GM12891 (cell line): ENCODE results near the gene PLLP.
"Not testable (repeated sequence)": the region's sequence is repeated elsewhere in the genome, so short reads cannot be mapped to it uniquely, and the experiment has no call there.

ENCODE experiments used
- DNase-seq: peaks from one replicate; pipeline ENCODE4 v3.0.0; 2011; ENCODE audit warnings: low spot score; ENCODE audit not compliant: insufficient read length
- FAIRE-seq: peaks from 2 replicates; lab custom pipeline; 2011; peaks lifted over from hg19 to GRCh38; lab: Jason Lieb, UNC
- PAX5 ChIP-seq: IDR thresholded peaks from 2 replicates; pipeline ENCODE4 v1.6.1; 2011; ENCODE audit warnings: low read length, moderate library complexity, mild to moderate bottlenecking; ENCODE audit not compliant: insufficient read depth, severe bottlenecking
- POLR2A ChIP-seq: IDR thresholded peaks from 2 replicates; pipeline ENCODE4 v1.6.1; 2011; ENCODE audit warnings: low read depth, low read length, control low read depth
- POLR2AphosphoS5 ChIP-seq: IDR thresholded peaks from 2 replicates; pipeline ENCODE4 v1.6.1; 2011; ENCODE audit warnings: low read depth, low read length, control low read depth
- POU2F2 ChIP-seq: IDR thresholded peaks from 2 replicates; pipeline ENCODE4 v1.6.1; 2011; ENCODE audit warnings: low read depth, mild to moderate bottlenecking, control low read depth, low read length, moderate library complexity
- SPI1 ChIP-seq: IDR thresholded peaks from 2 replicates; pipeline ENCODE4 v1.6.1; 2011; ENCODE audit warnings: low read depth, low read length, control low read depth
- TAF1 ChIP-seq: IDR thresholded peaks from 2 replicates; pipeline ENCODE4 v1.6.1; 2011; ENCODE audit warnings: low read depth, low read length, control low read depth

The PLLP gene

GRCh38 chr16:57276596-57276995 is 7.9 kb downstream of the PLLP start:
- no peak for TF ChIP-seq PAX5
- TF ChIP-seq POLR2A: no peak
- TF ChIP-seq TAF1: no peak
- no peak for TF ChIP-seq SPI1
- no peak for TF ChIP-seq POU2F2
- no peak for TF ChIP-seq POLR2AphosphoS5
- FAIRE-seq (no peak), DNase-seq (no peak)

GRCh38 chr16:57275946-57276345 is 8.5 kb downstream of the PLLP start:
- not testable (repeated sequence) for DNase-seq, FAIRE-seq

- FAIRE-seq (no peak), DNase-seq (no peak)
- TF ChIP-seq POU2F2 (no peak), SPI1 (no peak), POLR2A (no peak), PAX5 (no peak), POLR2AphosphoS5 (no peak), TAF1 (no peak)
Observed at GRCh38 chr16:57273826-57274225, 10.6 kb downstream of the PLLP start.

GRCh38 chr16:57273359-57273758 is 11.1 kb downstream of the PLLP start:
- FAIRE-seq: no peak
- DNase-seq: no peak

GRCh38 chr16:57271867-57272495 is 12.5 kb downstream of the PLLP start:
- TF ChIP-seq SPI1 (no peak), TAF1 (no peak)
- no peak for DNase-seq
- no peak for FAIRE-seq

More at GRCh38 chr16:57273359-57273758, 11.1 kb downstream of the PLLP start:
- TF ChIP-seq SPI1: no peak
- TF ChIP-seq POLR2AphosphoS5: no peak
- no peak for TF ChIP-seq TAF1
- no peak for TF ChIP-seq POU2F2
- TF ChIP-seq POLR2A: no peak
- TF ChIP-seq PAX5: no peak

GRCh38 chr16:57271063-57271345 is 13.5 kb downstream of the PLLP start:
- no peak for TF ChIP-seq POLR2A
- no peak for DNase-seq
- FAIRE-seq: no peak

GRCh38 chr16:57270221-57271062 is 14.0 kb downstream of the PLLP start:
- no peak for TF ChIP-seq POLR2AphosphoS5
- no peak for TF ChIP-seq PAX5
- no peak for TF ChIP-seq TAF1
- no peak for TF ChIP-seq POLR2A
- no peak for TF ChIP-seq SPI1
- TF ChIP-seq POU2F2: no peak
- FAIRE-seq (no peak), DNase-seq (no peak)

- FAIRE-seq (no peak), DNase-seq (no peak)
- TF ChIP-seq POU2F2: no peak
Observed at GRCh38 chr16:57268804-57269800, 15.4 kb downstream of the PLLP start.

GRCh38 chr16:57267343-57267742 is 17.1 kb downstream of the PLLP start:
- not testable (repeated sequence) for FAIRE-seq, DNase-seq

- no peak for FAIRE-seq
- DNase-seq: no peak
- TF ChIP-seq POLR2A (no peak), POU2F2 (no peak), TAF1 (no peak), SPI1 (no peak), POLR2AphosphoS5 (no peak), PAX5 (no peak)
Observed at GRCh38 chr16:57266531-57267260, 17.8 kb downstream of the PLLP start.
